Right lobe of liver (tissue), 4 donors: ENCODE results near the gene SVEP1.

Source experiments
- CTCF ChIP-seq, 4 donors: fragments of 200-600 bp in 3 of 4; fragments of 450-650 bp in 1 of 4; IDR thresholded peaks; one replicate each; pipeline versions ENCODE4 v1.5.1 to v1.8.0; 2016 to 2022; ENCODE audit warnings: antibody characterized with exemption in 4 of 4, mild to moderate bottlenecking in 2 of 4
- POLR2A ChIP-seq: fragments of 450-650 bp; IDR thresholded peaks from one replicate; pipeline ENCODE4 v1.6.1; 2017; ENCODE audit warnings: antibody characterized with exemption, mild to moderate bottlenecking
- donor health status: DM: no; HTN: no; CAD: no.
- donor health status: DM: no; HTN: no; CAD: no.
- donor health status: DM: no; HTN: yes; CAD: no.

- TF ChIP-seq CTCF (IDR thresholded peaks at IDR 0.05) (no peak), POLR2A (no peak)
Measured at GRCh38 chr9:110602281-110602680, 22.7 kb upstream of the SVEP1 start.
